HG03196 (cell line): ENCODE results near the gene PPDPF.
"Not testable (repeated sequence)": the region's sequence is repeated elsewhere in the genome, so short reads cannot be mapped to it uniquely, and the experiment has no call there.

Experiments
- ATAC-seq: cut with Tn5 transposase; IDR thresholded peaks from one replicate; pipeline ENCODE4 v1.9.1; 2021; ENCODE audit not compliant: unreplicated experiment

The PPDPF gene

GRCh38 chr20:63499338-63499969, 21.1 kb upstream of the PPDPF start:
- ATAC-seq: no peak

DNA sequence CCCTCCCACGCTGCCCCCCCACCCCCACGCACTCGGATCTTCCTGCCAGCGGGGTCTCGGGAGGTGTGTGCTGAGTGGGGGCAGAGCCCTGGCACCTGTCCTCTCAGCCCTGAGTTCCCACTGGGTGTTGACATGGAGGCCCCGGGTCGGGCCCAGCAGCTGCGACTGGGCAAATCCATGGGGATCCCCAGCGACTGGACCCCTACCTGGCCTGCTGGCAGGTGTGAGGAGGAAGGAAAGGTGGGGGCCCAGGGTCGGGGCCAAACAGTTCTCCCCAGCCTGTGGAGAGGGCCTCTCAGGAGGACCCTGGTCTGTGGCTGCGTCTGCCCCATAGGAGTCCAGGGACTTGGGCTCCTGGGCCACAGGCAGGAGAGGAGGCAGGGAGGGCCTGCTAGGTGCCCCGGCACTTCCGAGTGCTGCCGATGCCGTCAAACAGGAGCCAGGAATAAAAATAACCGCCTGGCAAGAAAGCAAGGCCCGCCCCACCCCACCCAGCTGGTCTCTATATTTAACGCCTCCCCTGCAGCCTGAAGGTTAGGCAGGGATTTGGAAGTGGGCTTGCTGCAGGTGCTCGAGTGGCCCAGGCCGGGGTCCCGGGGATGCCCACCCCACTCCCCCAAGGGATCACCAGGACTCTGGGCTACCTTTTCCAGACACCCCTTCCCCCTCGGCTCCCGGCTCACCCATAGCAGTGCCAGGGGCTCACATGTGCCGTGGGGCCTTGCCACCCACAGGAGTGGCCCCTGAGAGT, 20.2 kb upstream of the PPDPF start:
- ATAC-seq: no peak

- no peak for ATAC-seq
Observed at GRCh38 chr20:63500902-63501817, 19.4 kb upstream of the PPDPF start.

DNA sequence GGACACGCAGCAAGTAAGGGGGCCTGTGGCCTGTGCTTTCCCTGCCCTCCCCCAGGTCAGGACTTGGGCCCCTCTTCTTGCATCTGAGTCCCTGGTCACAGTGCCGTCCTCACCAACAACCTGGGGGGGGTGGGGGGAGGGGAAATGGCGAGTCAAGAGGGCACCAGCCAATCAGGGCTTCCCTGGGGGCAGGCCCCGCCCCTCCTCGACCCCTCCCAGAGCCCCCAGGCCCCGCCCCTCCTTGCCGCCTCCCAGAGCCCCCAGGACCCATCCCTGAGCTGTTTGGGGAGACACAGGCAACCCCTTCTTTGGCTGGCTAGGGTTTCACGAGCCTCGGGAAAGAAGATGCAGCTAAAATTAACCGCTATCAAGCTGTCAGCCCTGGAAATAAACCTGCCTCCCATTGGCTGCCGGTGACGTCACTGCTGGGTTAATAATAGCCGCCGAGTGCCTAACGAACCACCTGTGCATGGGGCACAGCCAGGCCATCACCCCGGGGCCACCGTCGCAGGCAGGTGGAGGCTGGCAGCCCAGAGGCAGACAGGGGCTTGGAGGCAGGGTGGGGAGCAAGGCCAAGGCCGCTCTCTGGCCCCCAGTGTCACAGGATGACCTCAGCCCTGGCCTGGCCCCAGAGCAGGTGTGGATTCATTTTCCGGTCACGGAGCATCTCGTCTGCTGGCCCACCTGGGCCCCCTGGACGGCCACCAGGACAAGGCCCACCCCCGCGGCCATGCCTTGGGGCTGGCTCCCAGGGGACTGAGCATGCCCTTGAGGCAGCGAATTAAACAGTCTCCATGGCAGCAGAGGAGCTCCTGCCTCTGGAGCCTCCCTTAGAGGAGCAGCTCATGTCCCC, 18.5 kb upstream of the PPDPF start:
- no peak for ATAC-seq

DNA sequence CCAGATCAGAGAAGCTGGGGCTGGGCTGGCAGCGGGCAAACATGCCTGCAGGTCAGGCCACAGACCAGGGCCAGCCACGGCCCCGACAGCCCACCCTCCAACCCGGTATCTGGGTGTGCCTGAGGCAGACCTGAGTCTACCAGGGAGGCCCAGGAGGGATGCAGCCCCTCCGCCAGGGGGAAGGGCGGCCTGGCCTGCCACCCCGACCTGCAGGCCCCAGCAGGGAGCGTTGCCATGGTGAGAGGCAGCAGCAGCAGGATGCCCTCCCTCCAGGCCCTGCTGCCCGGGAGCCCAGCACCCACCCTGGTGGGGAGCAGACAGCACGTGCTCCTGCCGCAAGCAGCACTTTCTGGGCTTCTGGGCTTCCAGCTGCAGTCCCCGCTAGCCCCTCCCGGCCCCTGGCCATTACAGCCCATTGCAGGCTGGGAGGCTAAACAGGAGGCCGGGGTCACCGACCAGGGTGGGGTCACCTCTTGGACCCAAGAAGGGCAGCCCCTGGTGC, 17.8 kb upstream of the PPDPF start:
- ATAC-seq: no peak

- no peak for ATAC-seq
Observed at GRCh38 chr20:63503524-63503923, 17.0 kb upstream of the PPDPF start.

DNA sequence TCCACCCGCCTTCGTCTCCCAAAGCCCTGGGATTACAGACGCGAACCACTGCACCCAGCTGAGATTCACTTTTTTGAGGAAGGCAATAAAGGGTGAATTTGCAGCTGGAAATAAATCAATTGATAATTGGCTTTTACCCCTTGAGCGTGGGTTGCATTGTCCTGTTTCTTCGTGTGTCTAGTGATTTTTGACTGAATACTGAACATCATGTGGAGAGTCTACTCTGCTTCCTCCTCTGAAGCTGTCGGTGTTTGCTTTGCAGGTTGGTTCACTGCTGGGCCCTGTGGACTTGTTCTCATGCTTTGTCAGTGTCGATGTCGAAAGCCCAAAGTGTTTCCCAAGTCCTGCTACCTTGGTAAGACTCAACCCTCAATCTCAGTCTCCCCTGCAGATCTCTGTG, 15.9 kb upstream of the PPDPF start:
- ATAC-seq: no peak

- ATAC-seq: no peak
Observed at GRCh38 chr20:63505281-63505680, 15.3 kb upstream of the PPDPF start.

DNA sequence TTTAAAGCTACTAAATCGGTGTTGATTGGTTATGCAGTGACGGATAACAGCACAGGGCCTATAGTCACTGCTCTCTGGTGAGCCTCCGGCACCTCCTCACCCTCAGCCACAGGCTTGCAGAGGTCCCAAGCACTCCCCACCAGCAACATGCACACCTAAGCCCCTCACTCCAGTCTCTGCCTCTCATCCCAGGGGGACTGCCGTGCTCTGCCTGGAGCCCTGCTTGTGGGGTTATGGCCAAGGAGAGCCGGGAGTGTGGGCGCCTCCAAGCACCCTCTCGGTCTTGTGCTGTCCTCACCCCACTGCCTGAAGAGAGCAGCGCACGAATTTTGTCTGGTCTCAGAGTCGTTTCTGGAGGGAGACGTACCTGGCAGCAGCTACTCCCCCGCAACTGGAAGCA, 14.8 kb upstream of the PPDPF start:
- ATAC-seq: no peak

- no peak for ATAC-seq
Observed at GRCh38 chr20:63507083-63507743, 13.4 kb upstream of the PPDPF start.

GRCh38 chr20:63508072-63508768, 12.3 kb upstream of the PPDPF start:
- no peak for ATAC-seq

DNA sequence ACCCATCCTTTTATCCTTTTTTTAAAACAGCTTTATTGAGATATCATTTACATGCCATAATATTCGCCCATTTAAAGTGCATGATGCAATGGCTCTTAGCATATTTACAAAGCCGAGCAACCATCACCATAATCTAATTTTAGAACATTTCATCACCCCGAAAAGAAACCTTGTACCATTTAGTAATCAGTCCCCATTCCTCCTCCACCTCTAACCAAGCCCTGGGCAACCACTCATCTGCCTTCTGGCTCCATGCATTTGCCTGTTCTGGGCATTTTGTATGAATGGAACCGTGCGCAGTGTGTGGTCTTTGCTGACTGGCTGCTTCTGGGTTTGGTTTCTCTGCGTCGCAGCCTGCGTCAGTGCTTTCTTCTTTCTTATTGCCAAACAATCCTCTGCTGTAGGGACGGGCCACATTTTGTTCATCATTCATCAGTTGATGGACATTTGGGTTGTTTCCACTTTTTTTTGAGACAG, 11.4 kb upstream of the PPDPF start:
- ATAC-seq: no peak

DNA sequence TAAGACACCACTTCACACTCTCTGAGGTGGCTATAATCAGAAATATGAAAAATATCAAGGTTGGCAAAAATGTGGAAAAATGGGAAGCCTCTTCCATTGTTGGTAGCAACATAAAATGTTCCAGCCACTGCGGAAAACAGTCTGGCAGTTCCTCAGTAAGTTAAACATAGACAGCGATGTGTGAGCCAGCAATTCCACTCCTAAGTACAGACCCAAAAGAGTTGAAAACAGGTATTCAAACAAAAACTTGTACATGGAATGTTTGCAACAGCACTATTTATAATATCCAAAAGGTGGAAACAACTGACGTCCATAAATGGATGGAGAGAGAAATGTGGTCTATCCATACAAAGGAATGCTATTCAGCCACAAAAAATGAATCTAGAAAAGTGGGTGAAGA, 7.4 kb upstream of the PPDPF start:
- no peak for ATAC-seq

DNA sequence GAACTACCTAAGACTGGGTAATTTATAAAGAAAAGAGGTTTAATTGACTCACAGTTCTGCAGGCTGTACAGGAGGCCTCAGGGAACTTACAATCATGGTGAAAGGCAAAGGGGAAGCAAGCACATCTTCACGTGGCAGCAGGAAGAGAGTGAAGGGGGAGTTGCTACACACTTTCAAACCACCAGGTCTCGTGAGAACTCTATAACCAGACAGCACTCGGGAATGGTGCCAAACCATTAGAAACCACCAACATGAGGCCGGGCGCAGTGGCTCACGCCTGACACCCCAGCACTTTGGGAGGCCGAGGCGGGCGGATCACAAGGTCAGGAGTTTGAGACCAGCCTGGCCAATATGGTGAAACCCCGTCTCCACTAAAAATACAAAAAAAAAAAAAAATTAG, 6.0 kb upstream of the PPDPF start:
- ATAC-seq: not testable (repeated sequence)

- ATAC-seq: no peak
Observed at GRCh38 chr20:63517376-63518309, 2.9 kb upstream of the PPDPF start.

- ATAC-seq: no peak
Observed at GRCh38 chr20:63518351-63518861, 2.2 kb upstream of the PPDPF start.

- ATAC-seq: no peak
Observed at GRCh38 chr20:63518946-63519667, 1.5 kb upstream of the PPDPF start.
